OCI-LY7 (cell line): Measurements from ENCODE around the gene MAN1C1.
"Not testable (repeated sequence)": the region's sequence is repeated elsewhere in the genome, so short reads cannot be mapped to it uniquely, and the experiment has no call there.

Source experiments
- EZH2phosphoT487 ChIP-seq: fragments of 200-600 bp; sonication (generic); IDR thresholded peaks from 2 replicates; pipeline ENCODE4 v1.6.1; 2018; ENCODE audit warnings: low read depth, borderline replicate concordance, mild to moderate bottlenecking, mixed run types, antibody characterized with exemption, low read length, moderate library complexity, mixed read lengths
- TF ChIP-seq, protein P1 (sequence below): fragments of 200-600 bp; sonication (generic); conservative IDR thresholded peaks from 2 replicates; pipeline ENCODE4 v1.5.1; 2014; ENCODE audit warnings: mild to moderate bottlenecking, antibody characterized with exemption, low read length, moderate library complexity, mixed read lengths

DNA sequence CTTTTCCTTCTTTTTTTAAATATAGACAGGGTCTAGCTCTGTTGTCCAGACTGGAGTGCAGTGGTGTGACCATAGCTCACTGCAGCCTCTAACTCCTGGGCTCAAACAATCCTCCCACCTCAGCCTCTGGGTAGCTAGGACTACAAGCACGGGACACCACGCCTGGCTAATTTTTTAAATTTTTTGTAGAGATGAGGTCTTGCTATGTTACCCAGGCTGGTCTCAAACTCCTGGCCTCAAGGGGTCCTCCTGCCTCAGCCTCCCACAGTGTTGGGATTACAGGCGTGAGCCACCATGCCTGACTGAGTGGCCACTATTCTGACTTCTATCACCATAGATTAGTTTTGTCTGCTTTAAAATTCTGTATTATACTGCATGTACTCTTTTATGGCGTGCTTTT is 80.1 kb downstream of the MAN1C1 start:
- TF ChIP-seq, protein P1, sequence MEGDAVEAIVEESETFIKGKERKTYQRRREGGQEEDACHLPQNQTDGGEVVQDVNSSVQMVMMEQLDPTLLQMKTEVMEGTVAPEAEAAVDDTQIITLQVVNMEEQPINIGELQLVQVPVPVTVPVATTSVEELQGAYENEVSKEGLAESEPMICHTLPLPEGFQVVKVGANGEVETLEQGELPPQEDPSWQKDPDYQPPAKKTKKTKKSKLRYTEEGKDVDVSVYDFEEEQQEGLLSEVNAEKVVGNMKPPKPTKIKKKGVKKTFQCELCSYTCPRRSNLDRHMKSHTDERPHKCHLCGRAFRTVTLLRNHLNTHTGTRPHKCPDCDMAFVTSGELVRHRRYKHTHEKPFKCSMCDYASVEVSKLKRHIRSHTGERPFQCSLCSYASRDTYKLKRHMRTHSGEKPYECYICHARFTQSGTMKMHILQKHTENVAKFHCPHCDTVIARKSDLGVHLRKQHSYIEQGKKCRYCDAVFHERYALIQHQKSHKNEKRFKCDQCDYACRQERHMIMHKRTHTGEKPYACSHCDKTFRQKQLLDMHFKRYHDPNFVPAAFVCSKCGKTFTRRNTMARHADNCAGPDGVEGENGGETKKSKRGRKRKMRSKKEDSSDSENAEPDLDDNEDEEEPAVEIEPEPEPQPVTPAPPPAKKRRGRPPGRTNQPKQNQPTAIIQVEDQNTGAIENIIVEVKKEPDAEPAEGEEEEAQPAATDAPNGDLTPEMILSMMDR = not testable (repeated sequence)
- not testable (repeated sequence) for TF ChIP-seq EZH2phosphoT487
